DMS153 treated with DMSO at 0.1 percent for 48 hours (cell line): Measurements from ENCODE around the gene ACKR2.
"Not testable (repeated sequence)": the region's sequence is repeated elsewhere in the genome, so short reads cannot be mapped to it uniquely, and the experiment has no call there.

Experiments
- DNase-seq: peaks from one replicate; lab custom pipeline; 2025; ENCODE audit not compliant: unreplicated experiment; lab: John Stamatoyannopoulos, UW

The ACKR2 gene

GRCh38 chr3:42855219-42855546 lies 45.9 kb downstream of the ACKR2 start:
- no peak for DNase-seq

- no peak for DNase-seq
These were observed 46.5 kb downstream of the ACKR2 start for GRCh38 chr3:42855547-42856380.

GRCh38 chr3:42856544-42856943 lies 47.3 kb downstream of the ACKR2 start:
- no peak for DNase-seq

GRCh38 chr3:42864321-42864950 lies 55.2 kb downstream of the ACKR2 start:
- no peak for DNase-seq

- DNase-seq, result no peak
These were observed 56.0 kb downstream of the ACKR2 start for GRCh38 chr3:42865256-42865655.

- no peak for DNase-seq
These were observed 57.9 kb downstream of the ACKR2 start for GRCh38 chr3:42867138-42867537.

- no peak for DNase-seq
These were observed 59.6 kb downstream of the ACKR2 start for GRCh38 chr3:42868841-42869240.

- DNase-seq, result no peak
These were observed 62.4 kb downstream of the ACKR2 start for GRCh38 chr3:42871592-42872196.

- no peak for DNase-seq
These were observed 63.5 kb downstream of the ACKR2 start for GRCh38 chr3:42872718-42873117.

- no peak for DNase-seq
These were observed 64.2 kb downstream of the ACKR2 start for GRCh38 chr3:42873221-42873982.

- no peak for DNase-seq
These were observed 65.5 kb downstream of the ACKR2 start for GRCh38 chr3:42874749-42875148.

- no peak for DNase-seq
These were observed 66.3 kb downstream of the ACKR2 start, which contains the start of gene CYP8B1 for GRCh38 chr3:42875325-42876151. CYP8B1 (minus strand) TSS chr3:42875879; CDS start chr3:42875816, 63 bp downstream.

- no peak for DNase-seq
These were observed 67.2 kb downstream of the ACKR2 start for GRCh38 chr3:42876401-42876800.

GRCh38 chr3:42876940-42877720 lies 67.9 kb downstream of the ACKR2 start:
- DNase-seq, result no peak

- no peak for DNase-seq
These were observed 68.6 kb downstream of the ACKR2 start for GRCh38 chr3:42877881-42878280.

GRCh38 chr3:42880183-42880582 lies 70.9 kb downstream of the ACKR2 start:
- DNase-seq, result no peak

- DNase-seq, result peak; percentile 27
These were observed 71.6 kb downstream of the ACKR2 start for GRCh38 chr3:42880601-42881451.

GRCh38 chr3:42883251-42883930 lies 74.1 kb downstream of the ACKR2 start:
- DNase-seq, result not testable (repeated sequence)
